PFSK-1 (cell line): ENCODE results near the gene SLC25A26.

ENCODE experiments used
- FOXP2 ChIP-seq: optimal IDR thresholded peaks from 2 replicates; pipeline ENCODE3; 2011; ENCODE audit warnings: borderline replicate concordance, control low read depth, inconsistent platforms; ENCODE audit not compliant: insufficient read depth; ENCODE audit errors: extremely low read length, extremely low read depth
- POLR2AphosphoS5 ChIP-seq: IDR thresholded peaks from 2 replicates; pipeline ENCODE4 v1.6.1; 2012; ENCODE audit warnings: low read depth, mild to moderate bottlenecking, control low read depth, low read length, moderate library complexity
- SIN3A ChIP-seq: IDR thresholded peaks from 2 replicates; pipeline ENCODE4 v1.6.1; 2012; ENCODE audit warnings: mild to moderate bottlenecking, low read length, moderate library complexity, borderline replicate concordance; ENCODE audit not compliant: insufficient read depth
- TAF1 ChIP-seq: IDR thresholded peaks from 2 replicates; pipeline ENCODE4 v1.6.1; 2012; ENCODE audit warnings: low read length, control low read depth, borderline replicate concordance; ENCODE audit not compliant: insufficient read depth
- TF ChIP-seq, protein P1 (sequence below), 2 experiments: IDR thresholded peaks; 2 replicates each; pipeline versions ENCODE4 v1.6.1 to v1.8.0; 2011 to 2012; ENCODE audit warnings: low read depth in 2 of 2, low read length in 2 of 2, control low read depth in 1 of 2, inconsistent platforms in 1 of 2, mild to moderate bottlenecking in 1 of 2, moderate library complexity in 1 of 2; ENCODE audit not compliant: insufficient read depth in 1 of 2

SLC25A26 gene

DNA sequence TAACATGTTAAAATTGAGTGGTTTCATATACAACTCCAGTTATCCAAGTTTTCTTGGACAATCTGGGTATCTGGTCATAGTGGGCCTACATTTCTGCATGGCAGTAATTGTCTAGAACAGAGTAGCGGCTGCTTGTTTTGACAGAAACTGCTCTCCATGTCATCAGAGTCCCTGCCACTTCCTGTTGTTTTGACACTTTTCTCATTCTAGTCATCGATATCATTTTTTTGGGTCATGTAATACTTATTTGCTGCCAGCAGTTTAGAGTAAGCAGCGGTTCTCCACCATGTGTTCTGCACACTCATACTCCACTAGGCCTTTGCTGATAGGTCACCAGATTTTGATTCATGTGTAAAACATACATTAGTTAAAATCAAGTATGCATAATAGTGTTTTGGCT is 81.5 kb downstream of the SLC25A26 start:
- TF ChIP-seq POLR2AphosphoS5 (no peak), TAF1 (no peak), SIN3A (no peak), FOXP2 (no peak)
- TF ChIP-seq, protein P1, sequence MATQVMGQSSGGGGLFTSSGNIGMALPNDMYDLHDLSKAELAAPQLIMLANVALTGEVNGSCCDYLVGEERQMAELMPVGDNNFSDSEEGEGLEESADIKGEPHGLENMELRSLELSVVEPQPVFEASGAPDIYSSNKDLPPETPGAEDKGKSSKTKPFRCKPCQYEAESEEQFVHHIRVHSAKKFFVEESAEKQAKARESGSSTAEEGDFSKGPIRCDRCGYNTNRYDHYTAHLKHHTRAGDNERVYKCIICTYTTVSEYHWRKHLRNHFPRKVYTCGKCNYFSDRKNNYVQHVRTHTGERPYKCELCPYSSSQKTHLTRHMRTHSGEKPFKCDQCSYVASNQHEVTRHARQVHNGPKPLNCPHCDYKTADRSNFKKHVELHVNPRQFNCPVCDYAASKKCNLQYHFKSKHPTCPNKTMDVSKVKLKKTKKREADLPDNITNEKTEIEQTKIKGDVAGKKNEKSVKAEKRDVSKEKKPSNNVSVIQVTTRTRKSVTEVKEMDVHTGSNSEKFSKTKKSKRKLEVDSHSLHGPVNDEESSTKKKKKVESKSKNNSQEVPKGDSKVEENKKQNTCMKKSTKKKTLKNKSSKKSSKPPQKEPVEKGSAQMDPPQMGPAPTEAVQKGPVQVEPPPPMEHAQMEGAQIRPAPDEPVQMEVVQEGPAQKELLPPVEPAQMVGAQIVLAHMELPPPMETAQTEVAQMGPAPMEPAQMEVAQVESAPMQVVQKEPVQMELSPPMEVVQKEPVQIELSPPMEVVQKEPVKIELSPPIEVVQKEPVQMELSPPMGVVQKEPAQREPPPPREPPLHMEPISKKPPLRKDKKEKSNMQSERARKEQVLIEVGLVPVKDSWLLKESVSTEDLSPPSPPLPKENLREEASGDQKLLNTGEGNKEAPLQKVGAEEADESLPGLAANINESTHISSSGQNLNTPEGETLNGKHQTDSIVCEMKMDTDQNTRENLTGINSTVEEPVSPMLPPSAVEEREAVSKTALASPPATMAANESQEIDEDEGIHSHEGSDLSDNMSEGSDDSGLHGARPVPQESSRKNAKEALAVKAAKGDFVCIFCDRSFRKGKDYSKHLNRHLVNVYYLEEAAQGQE (IDR thresholded peaks at IDR 0.05; ENCODE audit: insufficient read depth in 1 of 2, low read depth in 2 of 2, low read length in 2 of 2): no peak

DNA sequence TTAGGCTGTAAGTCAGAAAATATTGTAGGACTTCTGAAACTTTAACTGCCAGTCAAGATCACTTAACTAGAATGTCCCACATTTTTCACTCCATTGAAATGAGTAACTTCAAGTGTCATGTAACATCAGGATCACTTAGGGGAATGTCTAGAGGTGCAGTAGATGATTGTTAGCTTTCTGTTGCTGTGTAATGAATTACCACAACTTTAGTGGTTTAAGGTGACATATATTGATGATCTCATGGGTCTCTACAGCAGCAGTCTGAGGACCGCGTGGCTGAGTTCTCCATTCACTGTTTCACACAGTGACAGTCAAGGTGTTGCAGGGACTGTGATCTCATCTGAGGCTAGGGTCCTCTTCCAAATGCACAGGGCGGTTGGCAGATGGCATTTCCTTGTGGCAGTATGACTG is 82.7 kb downstream of the SLC25A26 start:
- TF ChIP-seq FOXP2 (no peak), SIN3A (no peak), POLR2AphosphoS5 (no peak), TAF1 (no peak)
- TF ChIP-seq, protein P1 (IDR thresholded peaks at IDR 0.05; ENCODE audit: insufficient read depth in 1 of 2, low read depth in 2 of 2, low read length in 2 of 2): no peak

DNA sequence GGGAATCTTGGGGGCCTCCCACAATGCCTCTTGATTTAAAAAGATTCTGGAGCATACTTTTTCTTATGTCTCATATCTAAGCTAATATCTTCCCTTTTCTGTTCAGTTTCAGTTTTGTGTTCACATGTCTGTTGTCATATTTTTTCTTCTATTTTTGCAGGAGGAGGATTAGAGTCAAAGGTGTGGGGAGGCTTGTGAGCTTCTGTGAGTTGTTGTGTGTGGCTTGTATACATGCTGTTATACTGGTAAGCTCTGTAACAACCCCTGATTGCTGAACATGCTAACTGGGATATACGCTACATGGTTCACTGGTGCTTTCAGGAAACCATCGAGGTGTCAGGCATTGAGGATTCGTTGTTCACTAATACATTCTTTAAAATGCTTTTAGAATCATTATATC is 83.5 kb downstream of the SLC25A26 start:
- TF ChIP-seq SIN3A (no peak), TAF1 (no peak), POLR2AphosphoS5 (no peak), FOXP2 (no peak)
- TF ChIP-seq, protein P1 (IDR thresholded peaks at IDR 0.05; ENCODE audit: insufficient read depth in 1 of 2, low read depth in 2 of 2, low read length in 2 of 2): no peak

DNA sequence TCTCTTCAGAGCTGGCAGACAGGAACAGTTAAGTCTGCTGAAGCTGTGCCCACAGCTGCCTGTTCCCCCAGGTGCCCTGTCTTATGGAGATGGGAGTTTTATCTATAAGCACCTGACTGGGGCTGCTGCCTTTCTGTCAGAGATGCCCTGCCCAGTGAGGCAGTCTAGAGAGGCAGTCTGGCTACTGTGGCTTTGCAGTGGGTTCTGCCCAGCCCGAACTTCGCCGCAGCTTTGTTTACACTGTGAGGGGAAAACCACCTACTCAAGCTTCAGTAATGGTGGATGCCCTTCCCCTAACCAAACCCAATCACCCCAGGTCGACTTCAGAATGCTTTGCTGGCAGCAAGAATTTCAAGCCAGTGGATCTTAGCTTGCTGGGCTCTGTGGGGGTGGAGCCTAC is 91.2 kb downstream of the SLC25A26 start:
- TF ChIP-seq, protein P1 (IDR thresholded peaks at IDR 0.05; ENCODE audit: insufficient read depth in 1 of 2, low read depth in 2 of 2, low read length in 2 of 2): no peak
- TF ChIP-seq SIN3A: no peak
- TF ChIP-seq FOXP2: no peak
- no peak for TF ChIP-seq TAF1

DNA sequence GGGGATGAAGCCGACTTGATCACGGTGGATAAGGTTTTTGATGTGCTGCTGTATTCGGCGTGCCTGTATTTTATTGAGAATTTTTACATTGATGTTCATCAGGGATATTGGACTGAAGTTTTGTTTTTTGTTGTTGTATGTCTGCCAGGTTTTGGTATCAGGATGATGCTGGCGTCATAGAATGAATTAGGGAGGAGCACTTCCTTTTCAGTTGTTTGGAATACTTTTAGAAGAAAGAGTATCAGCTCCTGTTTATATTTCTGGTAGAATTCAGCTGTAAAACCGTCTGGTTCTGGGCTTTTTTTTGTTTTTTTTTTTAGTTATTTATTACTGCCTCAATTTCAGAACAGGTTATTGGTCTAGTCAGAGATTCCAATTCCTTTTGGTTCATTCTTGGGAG is 93.7 kb downstream of the SLC25A26 start:
- TF ChIP-seq FOXP2: no peak
- no peak for TF ChIP-seq TAF1
- no peak for TF ChIP-seq SIN3A
- no peak for TF ChIP-seq POLR2AphosphoS5
- TF ChIP-seq, protein P1 (IDR thresholded peaks at IDR 0.05; ENCODE audit: insufficient read depth in 1 of 2, low read depth in 2 of 2, low read length in 2 of 2): no peak
